CD4-positive, alpha-beta T cell treated with Interleukin-12 subunit alpha and Interleukin-12 subunit beta, for 1 hour (primary cell): ENCODE data around the gene LCN12.

Experiments
- DNase-seq: peaks from one replicate; pipeline ENCODE4 v3.0.0-alpha.2; 2020

LCN12 gene

GRCh38 chr9:136974817-136975535 is 22.9 kb downstream of the LCN12 start:
- no peak for DNase-seq

- peak; percentile 43 for DNase-seq
These were observed 23.6 kb downstream of the LCN12 start for GRCh38 chr9:136975644-136976043.

GRCh38 chr9:136977223-136977622 is 25.1 kb downstream of the LCN12 start, which contains the start of gene PTGDS:
PTGDS (plus strand) TSS chr9:136977504; CDS start chr9:136977579, 75 bp downstream.
- DNase-seq = no peak

- DNase-seq = no peak
These were observed 25.6 kb downstream of the LCN12 start for GRCh38 chr9:136977649-136978072.

- DNase-seq = peak; percentile 77
These were observed 26.2 kb downstream of the LCN12 start for GRCh38 chr9:136978073-136978864.

- DNase-seq = no peak
These were observed 26.9 kb downstream of the LCN12 start for GRCh38 chr9:136978865-136979544.

- no peak for DNase-seq
These were observed 27.9 kb downstream of the LCN12 start for GRCh38 chr9:136979769-136980587.

- no peak for DNase-seq
These were observed 28.8 kb downstream of the LCN12 start for GRCh38 chr9:136980669-136981478.

GRCh38 chr9:136981588-136982231 is 29.6 kb downstream of the LCN12 start:
- DNase-seq = no peak

GRCh38 chr9:136982232-136983051 is 30.4 kb downstream of the LCN12 start, which contains the start of gene LCNL1:
LCNL1 (plus strand) TSS chr9:136982993; CDS start chr9:136983587, 594 bp downstream.
- no peak for DNase-seq

- DNase-seq = no peak
These were observed 31.1 kb downstream of the LCN12 start for GRCh38 chr9:136983167-136983566.

- DNase-seq = no peak
These were observed 31.7 kb downstream of the LCN12 start for GRCh38 chr9:136983656-136984314.

GRCh38 chr9:136984464-136985026 is 32.5 kb downstream of the LCN12 start:
- DNase-seq = no peak

GRCh38 chr9:136985027-136985602 is 33.0 kb downstream of the LCN12 start:
- no peak for DNase-seq

GRCh38 chr9:136985853-136986252 is 33.8 kb downstream of the LCN12 start:
- no peak for DNase-seq

GRCh38 chr9:136988872-136989271 is 36.8 kb downstream of the LCN12 start:
- no peak for DNase-seq

GRCh38 chr9:136990242-136990911 is 38.3 kb downstream of the LCN12 start:
- DNase-seq = no peak
